Osteoblast (primary cell): Measurements from ENCODE around the gene AUH. TPM values are rescaled to one million over a fixed set of nuclear protein-coding genes. Genes with fewer than 3 reads are reported as not detected.

Experiments used
- DNase-seq: peaks from one replicate; pipeline ENCODE4 v3.0.0; 2011; ENCODE audit warnings: low spot score, mixed read lengths; ENCODE audit not compliant: insufficient read length; ENCODE audit errors: missing footprints
- H2AFZ ChIP-seq: 2 replicates; pipeline ENCODE4 v1.6.0; 2011; ENCODE audit warnings: mild to moderate bottlenecking, low read length
- H3K27ac ChIP-seq: 2 replicates; pipeline ENCODE4 v1.5.1; 2011; ENCODE audit warnings: mild to moderate bottlenecking, low read depth, low read length, moderate library complexity
- H3K27me3 ChIP-seq: 2 replicates; pipeline ENCODE4 v1.6.0; 2012; ENCODE audit warnings: mild to moderate bottlenecking, control low read depth, inconsistent platforms, low read length, moderate library complexity; ENCODE audit not compliant: insufficient read depth
- H3K36me3 ChIP-seq: 2 replicates; pipeline ENCODE4 v1.5.1; 2011; ENCODE audit warnings: mild to moderate bottlenecking, low read length, control low read depth, moderate library complexity; ENCODE audit not compliant: insufficient read depth
- H3K4me1 ChIP-seq: 2 replicates; pipeline ENCODE4 v1.5.1; 2011; ENCODE audit warnings: mild to moderate bottlenecking, low read length, control low read depth, moderate library complexity; ENCODE audit not compliant: insufficient read depth
- H3K4me2 ChIP-seq: 2 replicates; pipeline ENCODE4 v1.6.0; 2011; ENCODE audit warnings: mild to moderate bottlenecking, low read length; ENCODE audit not compliant: insufficient read depth
- H3K4me3 ChIP-seq: fragments of 200-600 bp; sonication (generic); 3 replicates; pipeline ENCODE4 v1.5.1; 2012; ENCODE audit warnings: mild to moderate bottlenecking, low read length, inconsistent platforms; ENCODE audit not compliant: insufficient read depth
- H3K79me2 ChIP-seq: 2 replicates; pipeline ENCODE4 v1.6.0; 2012; ENCODE audit warnings: mild to moderate bottlenecking, low read length, control low read depth, inconsistent platforms; ENCODE audit not compliant: insufficient read depth
- H3K9me3 ChIP-seq: 2 replicates; pipeline ENCODE4 v1.5.1; 2011; ENCODE audit warnings: low read depth, low read length, control low read depth
- H4K20me1 ChIP-seq: 2 replicates; pipeline ENCODE4 v1.6.0; 2012; ENCODE audit warnings: mild to moderate bottlenecking, low read length, control low read depth; ENCODE audit not compliant: insufficient read depth
- CTCF ChIP-seq: IDR thresholded peaks from 2 replicates; pipeline ENCODE4 v1.5.1; 2011; ENCODE audit warnings: mild to moderate bottlenecking, low read depth, low read length, moderate library complexity; ENCODE audit errors: extremely low read depth
- total RNA-seq: library from RNA; depleted of rRNA; stranded (reverse); fragments of >200 nt; gene quantifications from 2 replicates; pipeline ENCODE4 v1.2.3, GENCODE V29; 2012

Gene AUH
- total RNA-seq, 1 donor: 17.0 TPM

DNA sequence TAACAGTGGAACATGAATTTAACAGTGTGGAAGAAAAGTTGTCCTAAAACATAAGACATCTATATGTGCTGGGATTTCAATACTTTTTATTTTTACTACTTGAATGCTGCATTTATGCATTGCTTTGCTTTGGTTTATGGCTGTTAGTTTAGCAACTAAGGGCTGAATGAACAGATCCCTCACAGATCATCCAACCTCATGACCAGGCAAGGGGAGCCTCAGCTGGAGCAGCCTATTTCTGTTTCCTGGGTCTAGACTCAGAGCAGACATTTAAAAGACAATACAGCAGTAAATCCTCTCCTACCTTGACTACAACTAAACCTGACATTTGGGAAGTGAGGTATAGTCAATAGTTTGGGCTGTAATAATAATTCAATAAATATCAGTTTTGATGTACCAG is 163.3 kb downstream of the AUH start:
- no peak for TF ChIP-seq CTCF
- Histone ChIP-seq H4K20me1 (no peaks in the 10 kb centered on the region), H3K79me2 (no peaks in the 10 kb centered on the region), H2AFZ (no peak overlapping the region), H3K4me2 (no peak overlapping the region), H3K27ac (peak overlapping the region; percentile 83), H3K4me1 (peaks cover 30% of the 10 kb centered on the region), H3K36me3 (no peaks in the 10 kb centered on the region), H3K4me3 (no peak overlapping the region), H3K27me3 (no peaks in the 10 kb centered on the region), H3K9me3 (no peaks in the 10 kb centered on the region)
- DNase-seq: no peak

- Histone ChIP-seq H3K9me3 (no peaks in the 10 kb centered on the region), H3K27me3 (no peaks in the 10 kb centered on the region), H4K20me1 (no peaks in the 10 kb centered on the region), H3K27ac (peak overlapping the region; percentile 83), H3K4me2 (peak overlapping the region; percentile 33), H3K4me3 (no peak overlapping the region), H2AFZ (no peak overlapping the region), H3K4me1 (peaks cover 37% of the 10 kb centered on the region), H3K79me2 (no peaks in the 10 kb centered on the region), H3K36me3 (no peaks in the 10 kb centered on the region)
- peak; percentile 84 for DNase-seq
- no peak for TF ChIP-seq CTCF
Observed at GRCh38 chr9:91197232-91198181, 164.2 kb downstream of the AUH start.

DNA sequence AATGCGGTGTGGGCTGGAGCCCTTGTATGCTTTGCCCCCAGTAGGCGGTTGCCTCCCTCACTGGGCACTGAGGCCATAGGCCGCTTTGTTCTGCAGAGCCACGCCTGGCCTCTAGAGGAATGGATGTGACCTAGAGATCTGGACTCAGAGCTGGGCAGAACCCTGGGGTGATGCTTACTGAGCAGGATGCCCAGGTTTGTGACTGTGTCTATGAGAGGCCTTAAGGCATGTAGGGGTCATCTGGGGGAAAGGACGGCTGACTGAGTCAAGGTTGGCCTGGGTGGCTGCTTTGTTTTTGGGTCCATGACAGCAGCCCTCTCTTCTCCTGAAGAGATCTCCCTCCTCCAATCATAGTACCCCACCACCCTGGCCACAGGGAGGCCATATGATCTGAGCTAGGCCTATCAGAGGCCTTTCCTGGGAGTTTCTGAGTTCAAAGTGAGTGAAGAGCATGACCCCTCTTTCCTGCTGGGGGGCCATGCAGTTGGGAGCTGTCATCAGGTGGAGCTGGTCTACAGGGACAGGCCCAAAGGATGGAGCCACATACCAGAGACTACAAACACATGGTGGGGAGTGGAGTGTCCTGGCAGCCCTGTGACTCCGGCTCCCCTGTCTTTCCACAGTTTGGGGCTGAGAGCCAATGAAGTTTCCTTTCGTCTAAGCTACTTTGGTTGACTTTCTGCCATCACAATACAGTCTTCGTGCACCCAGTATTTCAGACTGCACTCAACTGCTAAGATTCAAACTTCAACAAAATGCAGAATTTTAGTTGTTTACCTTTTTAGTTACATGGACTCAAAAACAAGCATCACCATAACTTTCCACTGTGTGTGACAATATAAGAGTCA is 165.4 kb downstream of the AUH start:
- Histone ChIP-seq H3K27me3 (no peaks in the 10 kb centered on the region), H3K79me2 (no peaks in the 10 kb centered on the region), H3K4me2 (no peak overlapping the region), H4K20me1 (no peaks in the 10 kb centered on the region), H3K27ac (peak overlapping the region; percentile 83), H3K9me3 (no peaks in the 10 kb centered on the region), H3K4me1 (peaks cover 43% of the 10 kb centered on the region), H3K36me3 (no peaks in the 10 kb centered on the region), H2AFZ (no peak overlapping the region), H3K4me3 (no peak overlapping the region)
- DNase-seq: no peak
- TF ChIP-seq CTCF: no peak
